IPS-20b (cell line): ENCODE measurements around the gene SSTR5.

Source experiments
- H3K27ac ChIP-seq: one replicate; pipeline ENCODE4 v1.5.1; 2013; ENCODE audit warnings: low read length
- H3K27me3 ChIP-seq: 2 replicates; pipeline ENCODE4 v1.6.1; 2013; ENCODE audit warnings: mild to moderate bottlenecking, low read length, inconsistent platforms; ENCODE audit not compliant: insufficient read depth
- H3K36me3 ChIP-seq: 2 replicates; pipeline ENCODE4 v1.6.1; 2013; ENCODE audit warnings: low read depth, mild to moderate bottlenecking, inconsistent platforms, low read length, moderate library complexity; ENCODE audit not compliant: insufficient read depth
- H3K4me1 ChIP-seq: 2 replicates; pipeline ENCODE4 v1.6.1; 2013; ENCODE audit warnings: mild to moderate bottlenecking, control low read depth, inconsistent platforms, low read length, moderate library complexity; ENCODE audit not compliant: insufficient read depth
- H3K4me3 ChIP-seq: 2 replicates; pipeline ENCODE4 v1.5.1; 2013; ENCODE audit warnings: mild to moderate bottlenecking, low read length, inconsistent platforms
- H3K9ac ChIP-seq: 2 replicates; pipeline ENCODE4 v1.6.1; 2013; ENCODE audit warnings: low read depth, mild to moderate bottlenecking, inconsistent platforms, low read length, moderate library complexity
- H3K9me3 ChIP-seq: 2 replicates; pipeline ENCODE4 v1.6.1; 2013; ENCODE audit warnings: mild to moderate bottlenecking, low read depth, low read length, inconsistent platforms; ENCODE audit not compliant: insufficient read depth

The SSTR5 gene

DNA sequence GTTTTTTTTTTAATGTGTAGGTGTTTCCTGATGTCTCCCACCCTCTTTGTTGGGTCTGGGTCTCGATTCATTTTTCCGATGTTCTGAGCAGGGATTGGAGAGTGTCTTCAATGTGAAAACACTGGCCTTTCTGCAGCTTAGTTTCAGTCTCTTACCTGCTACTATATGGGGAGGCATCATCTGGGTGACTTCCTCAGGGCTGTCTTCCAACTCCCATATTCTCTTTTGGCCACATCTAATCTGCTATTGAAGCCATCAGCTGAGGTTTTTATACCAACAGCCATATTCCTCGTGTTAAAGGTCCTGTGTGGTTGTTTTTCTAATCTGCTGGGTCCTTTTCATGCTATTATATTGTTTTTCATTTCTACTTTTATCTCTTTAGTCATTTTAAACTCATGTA lies 13.2 kb upstream of the SSTR5 start:
- Histone ChIP-seq H3K9me3 (peaks cover 5% of the 10 kb centered on the region; the same call in 1 of the 2 replicates), H3K4me3 (no peak overlapping the region), H3K27ac (no peak overlapping the region), H3K27me3 (no peaks in the 10 kb centered on the region), H3K9ac (no peak overlapping the region), H3K4me1 (no peaks in the 10 kb centered on the region), H3K36me3 (no peaks in the 10 kb centered on the region)

DNA sequence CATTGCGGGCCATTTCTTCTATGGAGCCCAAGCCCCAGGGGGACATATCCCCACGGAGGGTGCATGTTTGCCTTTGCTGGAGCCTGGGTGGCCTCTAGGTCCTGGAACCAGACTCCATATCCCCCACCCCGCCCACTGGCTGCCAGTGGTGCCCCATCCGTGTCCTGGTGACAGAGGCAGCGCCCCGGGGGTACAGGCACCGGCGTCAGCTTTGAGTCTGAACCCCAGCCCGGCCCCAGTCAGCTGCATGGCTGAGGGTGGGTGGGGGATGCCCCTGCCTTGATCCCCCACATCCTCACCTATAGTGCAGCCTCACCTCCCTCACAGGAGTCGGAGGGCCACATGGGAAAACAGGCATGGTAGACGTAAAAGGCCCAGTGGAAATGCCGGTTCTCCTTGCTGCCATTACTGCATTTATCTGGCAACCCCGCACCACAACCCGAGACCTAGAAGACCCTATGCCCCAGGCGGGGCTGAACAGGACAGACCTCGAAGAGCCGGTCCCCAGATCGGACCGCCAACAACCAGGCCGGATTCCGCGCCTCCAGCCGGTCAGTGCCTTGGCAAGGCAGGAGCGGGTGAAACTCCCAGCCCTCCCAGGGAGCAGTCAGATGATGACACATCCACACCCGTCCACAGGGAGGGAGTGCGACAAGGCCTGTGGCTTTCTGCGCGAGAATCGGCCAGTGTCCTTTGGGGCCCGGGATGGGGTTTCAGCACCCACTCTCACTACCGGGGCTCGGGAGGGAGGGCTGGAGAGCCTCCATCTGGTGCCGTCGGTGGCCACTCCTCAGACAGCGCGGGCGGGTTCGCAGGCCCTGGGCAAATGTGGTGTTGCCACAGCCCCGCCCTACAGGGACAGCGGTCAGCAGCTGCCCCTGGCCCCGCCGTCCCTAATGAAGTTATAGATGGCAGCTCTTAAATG lies 11.9 kb upstream of the SSTR5 start:
- Histone ChIP-seq H3K4me1 (no peaks in the 10 kb centered on the region), H3K36me3 (no peaks in the 10 kb centered on the region), H3K27ac (no peak overlapping the region), H3K9me3 (peaks cover 5% of the 10 kb centered on the region; the same call in 1 of the 2 replicates), H3K9ac (no peak overlapping the region), H3K27me3 (no peaks in the 10 kb centered on the region), H3K4me3 (no peak overlapping the region)

GRCh38 chr16:1061769-1062505 lies 10.6 kb upstream of the SSTR5 start:
- H3K36me3 ChIP-seq, result no peaks in the 10 kb centered on the region
- H3K4me1 ChIP-seq, result no peaks in the 10 kb centered on the region
- no peak overlapping the region for H3K4me3 ChIP-seq
- H3K27ac ChIP-seq, result no peak overlapping the region
- H3K9ac ChIP-seq, result no peak overlapping the region
- no peaks in the 10 kb centered on the region for H3K27me3 ChIP-seq
- H3K9me3 ChIP-seq, result peaks cover 5% of the 10 kb centered on the region; the same call in 1 of the 2 replicates

GRCh38 chr16:1062895-1063294 lies 9.7 kb upstream of the SSTR5 start:
- Histone ChIP-seq H3K9me3 (peaks cover 5% of the 10 kb centered on the region; the same call in 1 of the 2 replicates), H3K27ac (no peak overlapping the region), H3K9ac (no peak overlapping the region), H3K4me3 (no peak overlapping the region), H3K27me3 (no peaks in the 10 kb centered on the region), H3K36me3 (no peaks in the 10 kb centered on the region), H3K4me1 (no peaks in the 10 kb centered on the region)

GRCh38 chr16:1063728-1064127 lies 8.8 kb upstream of the SSTR5 start:
- Histone ChIP-seq H3K9ac (no peak overlapping the region), H3K4me1 (no peaks in the 10 kb centered on the region), H3K9me3 (peaks cover 5% of the 10 kb centered on the region; the same call in 1 of the 2 replicates), H3K36me3 (no peaks in the 10 kb centered on the region), H3K27me3 (no peaks in the 10 kb centered on the region), H3K4me3 (no peak overlapping the region), H3K27ac (no peak overlapping the region)

DNA sequence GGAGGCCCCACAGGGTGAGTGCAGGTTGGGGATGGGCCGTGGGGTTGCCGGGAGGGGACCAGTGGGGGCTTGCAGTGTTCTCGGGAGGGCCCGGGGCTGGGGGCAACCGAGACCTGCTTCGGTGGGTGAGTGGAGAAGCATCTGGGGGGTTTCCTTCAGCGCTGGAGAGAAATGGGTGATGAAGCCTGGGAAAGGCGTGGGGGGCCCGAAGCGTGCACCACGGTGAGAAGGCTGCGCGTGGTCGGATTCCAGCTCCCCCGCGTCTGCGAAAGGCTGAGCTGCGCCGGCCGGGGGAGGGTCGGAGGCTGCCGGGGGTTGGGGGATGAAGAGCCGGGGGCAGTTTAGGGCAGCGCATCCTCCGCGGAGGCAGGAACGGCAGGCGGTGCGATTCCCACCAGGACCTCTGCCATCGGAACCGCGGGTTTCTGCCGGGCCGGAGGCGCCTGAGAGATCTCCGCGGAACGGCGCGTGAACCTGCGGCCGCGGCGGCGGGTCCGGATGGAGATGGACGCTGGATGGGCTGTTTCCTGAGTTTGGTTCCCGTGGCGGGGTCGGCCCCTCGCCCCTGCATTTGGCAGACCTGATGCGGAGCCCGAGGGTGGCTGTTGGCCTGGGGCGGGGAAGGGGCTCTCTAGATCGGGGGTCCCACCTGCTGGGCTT lies 6.9 kb upstream of the SSTR5 start:
- Histone ChIP-seq H3K27me3 (no peaks in the 10 kb centered on the region), H3K9ac (no peak overlapping the region), H3K9me3 (no peaks in the 10 kb centered on the region), H3K27ac (no peak overlapping the region), H3K36me3 (no peaks in the 10 kb centered on the region), H3K4me3 (no peak overlapping the region), H3K4me1 (no peaks in the 10 kb centered on the region)

DNA sequence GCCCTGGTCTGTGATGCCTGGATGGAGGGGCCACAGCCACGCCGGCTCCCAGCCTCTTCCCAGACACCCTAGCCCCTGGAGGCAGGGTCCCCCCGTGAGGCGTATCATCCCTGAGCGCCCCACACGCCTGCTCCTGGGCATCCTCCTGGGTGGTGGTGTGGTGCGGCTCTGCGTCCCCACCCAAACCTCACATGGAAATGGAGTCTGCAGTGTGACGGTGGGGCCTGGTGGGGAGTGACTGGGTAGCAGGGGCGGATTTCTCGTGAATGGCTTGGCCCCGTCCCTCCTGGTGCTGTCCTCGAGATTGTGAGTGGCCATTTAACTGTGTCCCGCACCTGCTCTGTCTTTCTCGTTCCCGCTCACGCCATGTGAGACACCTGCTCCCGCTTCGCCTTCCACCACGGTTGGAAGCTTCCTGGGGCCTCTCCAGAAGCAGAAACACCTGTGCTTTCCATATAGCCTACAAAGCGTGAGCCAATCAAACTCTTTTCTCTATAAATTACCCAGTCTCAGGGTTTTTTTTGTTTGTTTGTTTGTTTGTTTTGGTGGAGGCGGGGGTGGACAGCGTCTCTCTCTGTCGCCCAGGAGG lies 5.9 kb upstream of the SSTR5 start:
- Histone ChIP-seq H3K9ac (no peak overlapping the region), H3K4me3 (no peak overlapping the region), H3K36me3 (no peaks in the 10 kb centered on the region), H3K9me3 (no peaks in the 10 kb centered on the region), H3K4me1 (no peaks in the 10 kb centered on the region), H3K27ac (no peak overlapping the region), H3K27me3 (peaks cover 4% of the 10 kb centered on the region)

DNA sequence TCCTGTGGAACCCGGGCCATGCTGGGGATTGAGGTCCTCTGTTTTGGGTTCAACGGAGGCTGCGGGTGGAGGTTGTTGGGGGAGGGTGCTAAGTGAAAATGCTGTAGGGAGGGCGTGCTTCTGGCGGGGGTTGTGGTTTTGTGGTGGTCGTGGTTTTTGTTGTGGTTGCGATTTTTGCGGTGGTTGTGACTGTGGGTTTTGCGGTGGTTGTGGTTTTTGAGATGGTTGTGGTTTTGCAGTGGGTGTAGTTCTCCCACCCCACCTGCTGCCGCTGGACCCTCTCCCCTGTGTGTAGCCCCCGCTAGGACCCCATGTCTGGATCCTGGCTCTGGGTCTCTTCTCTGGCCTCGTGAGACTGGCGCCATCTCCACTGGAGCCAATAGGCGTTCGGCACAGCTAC lies 4.9 kb upstream of the SSTR5 start:
- Histone ChIP-seq H3K27me3 (peaks cover 11% of the 10 kb centered on the region), H3K36me3 (no peaks in the 10 kb centered on the region), H3K4me3 (no peak overlapping the region), H3K9me3 (no peaks in the 10 kb centered on the region), H3K9ac (no peak overlapping the region), H3K27ac (no peak overlapping the region), H3K4me1 (no peaks in the 10 kb centered on the region)

- H3K4me3 ChIP-seq, result no peak overlapping the region
- H3K9ac ChIP-seq, result no peak overlapping the region
- H3K9me3 ChIP-seq, result no peaks in the 10 kb centered on the region
- peaks cover 19% of the 10 kb centered on the region for H3K27me3 ChIP-seq
- H3K4me1 ChIP-seq, result no peaks in the 10 kb centered on the region
- no peaks in the 10 kb centered on the region for H3K36me3 ChIP-seq
- H3K27ac ChIP-seq, result no peak overlapping the region
These were observed 4.1 kb upstream of the SSTR5 start for GRCh38 chr16:1068451-1068850.

- Histone ChIP-seq H3K4me3 (no peak overlapping the region), H3K27me3 (peaks cover 24% of the 10 kb centered on the region)
These were observed 3.4 kb upstream of the SSTR5 start for GRCh38 chr16:1069154-1069553.

DNA sequence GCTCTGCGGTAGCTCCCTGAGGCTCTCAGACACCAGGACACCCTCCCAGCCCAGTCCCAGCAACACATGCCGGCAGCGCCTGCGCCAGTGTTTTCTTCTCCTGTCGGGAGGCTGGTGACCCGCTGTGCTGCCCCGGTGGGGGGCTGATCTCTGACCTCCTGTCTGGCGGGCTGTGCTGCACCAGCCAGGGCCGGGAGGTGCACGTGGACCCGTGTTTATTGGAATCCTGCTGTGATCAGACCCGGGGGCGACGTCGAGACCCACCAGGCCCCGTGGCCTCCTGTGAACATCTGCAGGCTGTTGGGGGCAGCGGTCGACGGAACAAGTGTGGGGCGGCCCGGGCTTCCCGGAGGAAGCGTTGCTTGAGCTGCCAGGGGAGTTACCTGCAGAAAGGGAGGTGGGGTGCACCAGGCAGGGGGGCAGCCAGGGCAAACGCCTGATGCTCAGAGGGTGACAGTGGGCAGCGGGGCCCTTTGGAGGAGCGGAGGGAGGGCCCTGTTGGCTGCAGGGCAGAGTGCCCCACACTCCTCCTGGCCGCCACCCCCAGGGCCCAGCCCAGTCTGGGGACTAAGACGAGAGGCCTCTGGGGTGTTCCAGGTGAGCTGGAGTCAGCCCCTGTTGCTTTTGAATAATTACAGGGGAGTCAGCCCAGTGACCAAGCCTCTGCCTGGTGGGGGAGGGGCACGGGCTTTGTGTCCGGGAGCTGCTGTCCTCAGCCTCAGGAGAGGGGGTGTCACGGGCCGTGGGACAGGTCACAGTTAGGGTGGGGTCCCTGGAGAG lies 2.3 kb upstream of the SSTR5 start:
- Histone ChIP-seq H3K9me3 (no peaks in the 10 kb centered on the region), H3K36me3 (no peaks in the 10 kb centered on the region), H3K4me3 (no peak overlapping the region), H3K27ac (no peak overlapping the region), H3K9ac (no peak overlapping the region), H3K27me3 (peaks cover 24% of the 10 kb centered on the region), H3K4me1 (no peaks in the 10 kb centered on the region)

More at GRCh38 chr16:1069154-1069553, 3.4 kb upstream of the SSTR5 start:
- no peaks in the 10 kb centered on the region for H3K9me3 ChIP-seq
- no peak overlapping the region for H3K27ac ChIP-seq
- H3K36me3 ChIP-seq, result no peaks in the 10 kb centered on the region
- no peaks in the 10 kb centered on the region for H3K4me1 ChIP-seq
- H3K9ac ChIP-seq, result no peak overlapping the region
